Measurements from ENCODE around the gene UBN1. TPM values are rescaled to one million over a fixed set of nuclear protein-coding genes. Genes with fewer than 3 reads are reported as not detected.

The UBN1 gene
- total RNA-seq, 4 donors from 2014 or later = 22.8 to 46.2 (median 28.0) TPM

DNA sequence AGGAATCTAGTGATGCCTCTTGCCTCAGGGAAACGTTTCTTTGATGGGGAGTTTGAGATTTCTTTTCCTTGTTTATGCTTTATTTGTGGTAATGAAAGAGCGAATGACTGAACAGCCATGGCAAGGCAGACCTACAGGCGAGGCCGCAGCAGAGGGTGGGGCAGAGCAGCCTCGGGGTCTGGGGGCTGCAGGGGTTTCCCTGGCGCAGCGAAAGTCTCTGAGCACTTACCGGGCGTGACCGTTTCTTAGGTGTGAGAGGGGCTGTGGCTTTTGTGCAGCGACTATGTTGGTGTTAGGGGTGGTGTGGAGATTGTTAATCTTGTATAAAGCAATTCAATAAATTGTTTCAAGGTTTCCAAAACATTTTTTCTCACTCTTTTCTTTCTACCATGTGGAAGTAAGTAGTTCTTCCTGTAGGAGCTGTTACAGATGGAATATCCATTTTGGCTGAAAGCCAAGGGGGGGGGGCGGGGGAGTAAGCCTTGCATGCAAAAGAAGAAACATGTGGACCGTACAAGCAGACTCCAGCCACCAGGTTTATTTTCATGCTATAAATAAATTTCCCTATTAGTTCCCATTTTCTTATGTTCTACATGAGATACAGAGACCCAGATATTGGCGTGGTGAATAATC, 34.8 kb downstream of the UBN1 start:
- TF ChIP-seq CTCF (IDR thresholded peaks at IDR 0.05) = no peak
- no peak for TF ChIP-seq EP300 (IDR thresholded peaks at IDR 0.05)
- no peak for TF ChIP-seq POLR2AphosphoS5 (IDR thresholded peaks at IDR 0.05)
- no peak for TF ChIP-seq POLR2A (IDR thresholded peaks at IDR 0.05)
- Histone ChIP-seq H3K9me3 (no peaks in the 10 kb centered on the region), H3K27ac (peak overlapping the region in 2 of 4 donors; percentile 23 to 36), H3K4me3 (no peak overlapping the region), H3K27me3 (no peaks in the 10 kb centered on the region), H3K36me3 (peaks cover 0 to 98% of the 10 kb centered on the region in 2 donors), H3K4me1 (peaks cover 0 to 22% (median 0%) of the 10 kb centered on the region in 3 donors)
- WGBS, 2 donors (ENCODE audit: low coverage in 1 of 2) = 17 to 46% methylated on average over 3 to 11 of the region's 14 CpGs
- ATAC-seq = no peak

- peak overlapping the region in 2 of 4 donors; percentile 23 to 36 for H3K27ac ChIP-seq
- H3K27me3 ChIP-seq = no peaks in the 10 kb centered on the region
- peaks cover 0 to 22% (median 0%) of the 10 kb centered on the region in 3 donors for H3K4me1 ChIP-seq
- no peak for TF ChIP-seq CTCF (IDR thresholded peaks at IDR 0.05)
- no peak for TF ChIP-seq POLR2AphosphoS5 (IDR thresholded peaks at IDR 0.05)
- TF ChIP-seq POLR2A (IDR thresholded peaks at IDR 0.05) = no peak
- no peak for TF ChIP-seq EP300 (IDR thresholded peaks at IDR 0.05)
- H3K9me3 ChIP-seq = no peaks in the 10 kb centered on the region
- no peak for ATAC-seq
- H3K4me3 ChIP-seq = no peak overlapping the region
- H3K36me3 ChIP-seq = peaks cover 0 to 98% of the 10 kb centered on the region in 2 donors
- 51 to 60% methylated on average over 2 to 8 of the region's 11 CpGs for WGBS, 2 donors (ENCODE audit: low coverage in 1 of 2)
Observed at GRCh38 chr16:4882633-4883285, 35.5 kb downstream of the UBN1 start.

DNA sequence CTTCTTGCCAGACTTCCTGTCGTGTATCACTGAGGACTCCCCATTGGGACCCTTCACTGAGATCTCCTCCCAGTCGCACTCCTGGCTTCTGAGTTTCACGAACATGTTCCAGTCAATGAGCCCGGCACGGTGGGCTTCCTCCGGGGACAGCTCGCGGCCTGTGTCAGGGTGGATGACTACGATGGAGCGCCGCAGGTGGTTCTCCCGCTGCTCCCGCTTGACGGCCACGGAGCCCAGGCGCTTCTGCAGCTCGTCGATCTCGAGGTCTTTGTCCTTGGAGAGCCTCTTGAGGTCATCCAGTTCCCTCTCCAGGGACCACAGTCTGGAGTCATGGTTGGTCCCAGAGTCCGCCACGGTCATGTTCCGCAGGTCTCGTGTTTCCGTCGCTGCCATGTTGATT, 36.2 kb downstream of the UBN1 start:
- Histone ChIP-seq H3K9me3 (no peaks in the 10 kb centered on the region), H3K4me1 (peaks cover 0 to 22% (median 0%) of the 10 kb centered on the region in 3 donors), H3K36me3 (peaks cover 0 to 98% of the 10 kb centered on the region in 2 donors), H3K27ac (no peak overlapping the region), H3K27me3 (no peaks in the 10 kb centered on the region), H3K4me3 (no peak overlapping the region)
- TF ChIP-seq POLR2A (IDR thresholded peaks at IDR 0.05) (no peak), POLR2AphosphoS5 (IDR thresholded peaks at IDR 0.05) (no peak), CTCF (IDR thresholded peaks at IDR 0.05) (no peak), EP300 (IDR thresholded peaks at IDR 0.05) (no peak)
- no peak for ATAC-seq
- WGBS, 2 donors (ENCODE audit: low coverage in 1 of 2) = 94 to 96% methylated on average over 12 to 15 of the region's 25 CpGs

- Histone ChIP-seq H3K9me3 (no peaks in the 10 kb centered on the region), H3K27ac (no peak overlapping the region), H3K36me3 (peaks cover 0 to 96% of the 10 kb centered on the region in 2 donors), H3K4me3 (no peak overlapping the region), H3K4me1 (peaks cover 0 to 22% (median 0%) of the 10 kb centered on the region in 3 donors), H3K27me3 (no peaks in the 10 kb centered on the region)
- WGBS, 2 donors (ENCODE audit: low coverage in 1 of 2) = 88% methylated on average over 24 of the region's 34 CpGs; no CpG with 5 or more reads in 1 of the 2 donors
- no peak for ATAC-seq
- no peak for TF ChIP-seq CTCF (IDR thresholded peaks at IDR 0.05)
- TF ChIP-seq EP300 (IDR thresholded peaks at IDR 0.05) = no peak
- TF ChIP-seq POLR2AphosphoS5 (IDR thresholded peaks at IDR 0.05) = no peak
- no peak for TF ChIP-seq POLR2A (IDR thresholded peaks at IDR 0.05)
Observed at GRCh38 chr16:4884209-4884608, 36.9 kb downstream of the UBN1 start.
